CD4-positive, CD25-positive, alpha-beta regulatory T cell (primary cell): Measurements from ENCODE around the gene DHX30. TPM values are rescaled to one million over a fixed set of nuclear protein-coding genes. Genes with fewer than 3 reads are reported as not detected.

Source experiments
- ATAC-seq, 2 donors: fragments of 150-1000 bp; cut with Tn5 transposase; one replicate each; pipeline ENCODE4 v1.10.0; 2021; ENCODE audit warnings: low read depth in 2 of 2, moderate number of reproducible peaks in 2 of 2, moderate library complexity in 1 of 2
- DNase-seq, 3 donors: peaks; one replicate each; pipeline versions ENCODE4 v3.0.0 to v3.0.0-alpha.2; 2012 to 2022; ENCODE audit warnings: mixed read lengths in 1 of 3
- H3K27ac ChIP-seq: one replicate; pipeline ENCODE4 v1.7.0; 2013; ENCODE audit warnings: mild to moderate bottlenecking, low read length; ENCODE audit not compliant: insufficient read depth, poor library complexity, severe bottlenecking
- H3K27me3 ChIP-seq: one replicate; pipeline ENCODE4 v1.7.0; 2013; ENCODE audit warnings: low read length; ENCODE audit not compliant: control insufficient read depth, insufficient read depth
- H3K36me3 ChIP-seq: one replicate; pipeline ENCODE4 v1.7.0; 2013; ENCODE audit warnings: mild to moderate bottlenecking, low read length, moderate library complexity; ENCODE audit not compliant: control insufficient read depth, insufficient read depth
- H3K4me1 ChIP-seq: 2 replicates; pipeline ENCODE4 v1.7.0; 2013; ENCODE audit warnings: mild to moderate bottlenecking, low read length; ENCODE audit not compliant: insufficient read depth, control insufficient read depth, poor library complexity, severe bottlenecking
- H3K4me3 ChIP-seq: one replicate; pipeline ENCODE4 v1.7.0; 2013; ENCODE audit warnings: low read depth, mild to moderate bottlenecking, low read length, moderate library complexity
- H3K9me3 ChIP-seq, 2 experiments: 1 replicate in 1 of 2; 2 replicates in 1 of 2; pipeline ENCODE4 v1.7.0; 2013; ENCODE audit warnings: low read length in 2 of 2, mild to moderate bottlenecking in 1 of 2, moderate library complexity in 1 of 2; ENCODE audit not compliant: control insufficient read depth in 2 of 2
- H3K27ac Mint-ChIP-seq, 3 donors: one replicate each; pipeline ENCODE4 v1.8.0; 2020 to 2022; ENCODE audit warnings: mild to moderate bottlenecking in 3 of 3, mixed read lengths in 3 of 3, moderate library complexity in 2 of 3
- H3K27me3 Mint-ChIP-seq: one replicate; pipeline ENCODE4 v1.8.0; 2022; ENCODE audit warnings: mild to moderate bottlenecking, mixed read lengths
- H3K36me3 Mint-ChIP-seq: one replicate; pipeline ENCODE4 v1.8.0; 2020; ENCODE audit warnings: mixed read lengths
- H3K4me1 Mint-ChIP-seq, 4 donors: one replicate each; pipeline ENCODE4 v1.8.0; 2020 to 2022; ENCODE audit warnings: mixed read lengths in 4 of 4, mild to moderate bottlenecking in 1 of 4
- H3K4me3 Mint-ChIP-seq, 4 donors: one replicate each; pipeline ENCODE4 v1.8.0; 2020 to 2022; ENCODE audit warnings: mild to moderate bottlenecking in 4 of 4, mixed read lengths in 4 of 4, moderate library complexity in 3 of 4
- H3K9me3 Mint-ChIP-seq, 7 donors: one replicate each; pipeline ENCODE4 v1.8.0; 2020 to 2022; ENCODE audit warnings: mixed read lengths in 7 of 7, mild to moderate bottlenecking in 3 of 7, moderate library complexity in 2 of 7
- polyA plus RNA-seq, 4 donors: library from polyadenylated mRNA; unstranded; fragments of 300-500 nt; fragmentation: Illumina TruSeq; gene quantifications; one replicate each; pipeline ENCODE4 v1.2.3, GENCODE V29; 2021
- total RNA-seq: library from RNA; stranded (reverse); gene quantifications from one replicate; pipeline ENCODE4 v1.2.3, GENCODE V29; 2022

The DHX30 gene
- total and polyA plus RNA-seq, 5 donors from 2014 or later = 34.7 to 70.7 (median 35.4) TPM

DNA sequence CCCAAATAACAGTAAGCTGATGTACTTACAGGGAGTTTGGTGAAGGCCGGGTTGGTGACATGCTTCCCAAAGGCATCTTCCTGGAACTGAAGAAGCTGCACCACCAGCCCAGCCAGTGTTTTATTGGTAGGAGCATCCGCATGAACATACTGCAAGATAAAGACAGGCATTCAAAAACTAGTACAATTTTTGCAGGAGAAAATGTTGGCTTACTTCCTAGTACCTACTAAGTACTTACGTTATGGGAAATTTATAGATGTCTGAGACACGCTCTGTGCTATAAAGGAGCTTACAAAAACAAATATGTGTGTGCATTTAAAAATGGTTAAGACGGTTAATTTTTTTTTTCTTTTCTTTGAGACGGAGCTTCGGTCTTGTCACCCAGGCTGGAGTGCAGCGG is 30.1 kb upstream of the DHX30 start:
- Histone ChIP-seq H3K36me3 (peaks cover 31% of the 10 kb centered on the region), H3K4me1 (peaks cover 5% of the 10 kb centered on the region), H3K4me3 (no peak overlapping the region), H3K27me3 (no peaks in the 10 kb centered on the region), H3K9me3 (no peaks in the 10 kb centered on the region), H3K27ac (no peak overlapping the region)
- DNase-seq (no peak), ATAC-seq (no peak)
- no peak overlapping the region for H3K27ac Mint-ChIP-seq
- peak overlapping the region in 1 of 4 donors; percentile 25 for H3K4me3 Mint-ChIP-seq
- H3K36me3 Mint-ChIP-seq = peaks cover 15% of the 10 kb centered on the region
- no peaks in the 10 kb centered on the region for H3K9me3 Mint-ChIP-seq
- H3K27me3 Mint-ChIP-seq = no peaks in the 10 kb centered on the region
- H3K4me1 Mint-ChIP-seq = peaks cover 13 to 29% (median 21%) of the 10 kb centered on the region in 4 donors

GRCh38 chr3:47778746-47779145 is 24.2 kb upstream of the DHX30 start:
- Histone ChIP-seq H3K4me1 (peaks cover 40% of the 10 kb centered on the region), H3K9me3 (no peaks in the 10 kb centered on the region), H3K4me3 (peak overlapping the region; percentile 85), H3K27ac (no peak overlapping the region), H3K36me3 (no peaks in the 10 kb centered on the region), H3K27me3 (no peaks in the 10 kb centered on the region)
- Mint-ChIP-seq H3K4me1 (peaks cover 18 to 47% (median 34%) of the 10 kb centered on the region in 4 donors), H3K27me3 (peaks cover 14% of the 10 kb centered on the region), H3K27ac (peak overlapping the region in 1 of 3 donors; percentile 28), H3K36me3 (no peaks in the 10 kb centered on the region), H3K9me3 (no peaks in the 10 kb centered on the region), H3K4me3 (peak overlapping the region in 1 of 4 donors; percentile 47)
- no peak for ATAC-seq
- DNase-seq = no peak

DNA sequence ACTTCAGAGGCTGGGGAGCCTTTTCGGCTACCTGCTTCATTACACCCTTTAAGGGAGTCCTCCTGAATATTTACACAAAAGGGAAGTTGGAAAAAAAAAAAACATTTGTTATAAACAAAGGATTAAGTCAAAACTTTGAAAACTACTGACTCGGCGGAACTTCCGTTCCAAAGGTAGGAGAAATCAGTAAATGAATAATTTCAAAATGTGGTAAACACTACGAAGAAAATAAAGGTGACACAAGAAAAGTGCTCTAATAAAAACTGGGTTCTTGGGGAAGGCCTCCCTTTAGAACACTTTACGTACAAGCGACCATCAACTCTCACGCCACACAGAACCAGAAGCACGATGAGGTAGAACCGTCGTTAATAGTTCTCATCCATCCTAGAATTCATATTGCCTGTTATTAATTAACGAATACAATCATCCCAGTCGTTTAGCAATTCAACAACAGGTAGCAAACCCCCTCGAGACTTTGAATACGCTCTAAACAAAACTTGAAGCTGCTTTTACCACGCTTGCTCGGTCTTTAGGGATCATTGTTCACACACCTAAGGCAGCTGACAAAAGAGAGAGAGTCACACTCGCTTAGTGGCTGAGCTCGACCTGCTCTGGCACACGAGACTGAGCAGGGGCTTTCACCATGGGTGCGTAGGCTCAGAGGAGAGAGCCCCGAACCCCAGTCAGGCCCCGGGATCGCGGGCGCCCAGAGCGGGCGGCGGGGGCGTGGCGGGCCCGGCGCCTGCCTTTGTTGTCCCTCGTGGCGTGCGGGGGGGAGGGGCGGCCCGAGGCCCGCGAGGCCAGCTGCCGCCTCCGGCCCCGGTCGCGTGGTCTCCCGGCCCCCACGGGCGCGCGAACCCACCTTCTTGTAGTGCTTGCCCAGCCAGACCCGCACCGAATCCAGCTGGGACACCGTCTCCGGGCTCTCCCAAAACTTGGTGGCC is 21.9 kb upstream of the DHX30 start:
- H3K27ac ChIP-seq = peak overlapping the region; percentile 98

DNA sequence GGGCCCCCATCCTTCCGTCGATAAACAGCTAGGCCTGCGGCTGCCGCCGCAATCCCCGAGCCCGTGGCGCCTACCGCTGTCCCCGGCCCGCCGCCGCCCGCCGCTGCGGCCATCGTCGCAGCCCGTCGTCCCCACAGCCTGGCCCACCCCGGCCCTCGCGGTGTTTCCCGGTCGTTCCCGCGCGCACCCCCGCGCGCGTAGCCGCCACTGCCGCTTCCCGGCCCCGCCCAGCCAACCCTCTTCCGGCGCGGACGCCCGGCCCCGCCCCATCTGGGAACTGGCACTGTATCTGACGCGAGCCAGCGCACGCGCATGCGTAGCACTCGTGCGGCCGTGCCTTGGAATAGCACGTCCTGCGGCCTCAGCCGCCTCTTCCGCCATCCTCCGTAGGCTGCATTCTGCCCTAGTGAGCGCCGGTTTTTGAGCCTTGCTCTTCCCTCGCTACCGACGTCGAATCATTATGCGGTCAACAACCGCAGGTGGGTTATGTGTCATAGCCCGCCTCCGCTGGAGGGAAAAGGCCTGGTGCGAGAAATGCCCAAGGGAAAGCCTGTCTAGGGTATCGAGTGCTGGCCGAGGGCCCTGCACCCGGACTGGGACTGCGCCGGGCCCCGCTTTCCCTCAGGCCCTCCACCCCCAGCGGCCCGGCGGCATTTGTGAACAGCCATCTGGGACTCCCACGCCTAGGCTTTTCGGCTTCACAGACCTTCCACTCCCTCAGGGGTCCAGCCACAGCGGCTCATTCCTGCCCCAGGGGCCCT is 21.1 kb upstream of the DHX30 start, which contains the start of gene SMARCC1:
SMARCC1 (minus strand) TSS at position 209 of the 761 bp plus-strand sequence; CDS start at position 113, 96 bp downstream.
- peak; percentile 94 to 98 (median 97) for DNase-seq

More for the DNA sequence above, 21.9 kb upstream of the DHX30 start:
- H3K36me3 Mint-ChIP-seq = no peaks in the 10 kb centered on the region
- H3K27ac Mint-ChIP-seq = peak overlapping the region; percentile 92 to 98 (median 97)
- H3K4me3 Mint-ChIP-seq = peak overlapping the region; percentile 93 to 99 (median 95)
- H3K4me1 ChIP-seq = peaks cover 35% of the 10 kb centered on the region
- peak; percentile 55 to 64 (median 60) for DNase-seq
- ATAC-seq = peak; percentile 35 to 42
- H3K9me3 Mint-ChIP-seq = no peaks in the 10 kb centered on the region
- peaks cover 18% of the 10 kb centered on the region for H3K27me3 Mint-ChIP-seq
- H3K36me3 ChIP-seq = no peaks in the 10 kb centered on the region
- no peaks in the 10 kb centered on the region for H3K27me3 ChIP-seq
- no peaks in the 10 kb centered on the region for H3K9me3 ChIP-seq
- peaks cover 16 to 33% (median 27%) of the 10 kb centered on the region in 4 donors for H3K4me1 Mint-ChIP-seq
- peak overlapping the region; percentile 85 for H3K4me3 ChIP-seq

GRCh38 chr3:47782446-47783308 is 20.3 kb upstream of the DHX30 start:
- Histone ChIP-seq H3K4me3 (peak overlapping the region; percentile 81), H3K4me1 (peaks cover 35% of the 10 kb centered on the region), H3K9me3 (no peaks in the 10 kb centered on the region), H3K36me3 (no peaks in the 10 kb centered on the region), H3K27me3 (no peaks in the 10 kb centered on the region), H3K27ac (peak overlapping the region; percentile 98)
- ATAC-seq (peak; percentile 0 to 5), DNase-seq (no peak)
- H3K27ac Mint-ChIP-seq = peak overlapping the region; percentile 96 to 99 (median 98)
- H3K4me3 Mint-ChIP-seq = peak overlapping the region; percentile 91 to 99 (median 96)
- no peaks in the 10 kb centered on the region for H3K36me3 Mint-ChIP-seq
- H3K27me3 Mint-ChIP-seq = peaks cover 18% of the 10 kb centered on the region
- peaks cover 16 to 29% (median 22%) of the 10 kb centered on the region in 4 donors for H3K4me1 Mint-ChIP-seq
- H3K9me3 Mint-ChIP-seq = no peaks in the 10 kb centered on the region

More for the DNA sequence above, 21.1 kb upstream of the DHX30 start, which contains the start of gene SMARCC1:
- Mint-ChIP-seq H3K36me3 (no peaks in the 10 kb centered on the region), H3K27ac (peak within 1 kb of the TSS; percentile 97 to 99 (median 98)), H3K4me1 (peaks cover 16 to 29% (median 22%) of the 10 kb centered on the region in 4 donors), H3K4me3 (peak within 1 kb of the TSS; percentile 93 to 99 (median 96)), H3K27me3 (peaks cover 18% of the 10 kb centered on the region), H3K9me3 (no peaks in the 10 kb centered on the region)
- no peaks in the 10 kb centered on the region for H3K36me3 ChIP-seq
- H3K9me3 ChIP-seq = no peaks in the 10 kb centered on the region
- peak within 1 kb of the TSS; percentile 85 for H3K4me3 ChIP-seq
- peak; percentile 92 to 93 for ATAC-seq
- H3K27ac ChIP-seq = peak within 1 kb of the TSS; percentile 98
- no peaks in the 10 kb centered on the region for H3K27me3 ChIP-seq
- H3K4me1 ChIP-seq = peaks cover 35% of the 10 kb centered on the region

DNA sequence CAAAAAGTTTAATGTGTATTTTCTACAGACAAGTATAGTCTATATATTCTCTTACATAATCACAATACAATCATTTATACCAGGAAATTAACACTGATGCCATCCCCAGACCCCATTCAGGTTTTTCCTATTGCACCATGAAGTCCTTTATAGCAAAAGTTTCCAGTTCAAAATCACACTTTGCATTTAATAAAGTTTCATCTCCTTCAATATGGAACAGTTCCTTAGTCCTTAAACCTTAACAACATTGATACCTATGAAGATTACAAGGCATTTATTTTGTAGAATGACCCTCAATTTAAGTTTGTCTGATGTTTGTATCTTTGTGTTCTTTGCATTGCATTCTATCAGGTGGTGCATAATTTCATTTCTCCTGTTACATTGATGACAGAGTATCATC is 19.3 kb upstream of the DHX30 start:
- peak overlapping the region in 2 of 4 donors; percentile 19 to 80 for H3K4me3 Mint-ChIP-seq

More for the DNA sequence above, 19.3 kb upstream of the DHX30 start:
- H3K9me3 ChIP-seq = no peaks in the 10 kb centered on the region
- no peaks in the 10 kb centered on the region for H3K36me3 ChIP-seq
- H3K4me1 ChIP-seq = peaks cover 33% of the 10 kb centered on the region
- Mint-ChIP-seq H3K4me1 (peaks cover 16 to 27% (median 22%) of the 10 kb centered on the region in 4 donors), H3K27me3 (peaks cover 23% of the 10 kb centered on the region), H3K36me3 (no peaks in the 10 kb centered on the region), H3K9me3 (no peaks in the 10 kb centered on the region), H3K27ac (no peak overlapping the region)
- ATAC-seq (no peak), DNase-seq (no peak)
- no peaks in the 10 kb centered on the region for H3K27me3 ChIP-seq
- no peak overlapping the region for H3K27ac ChIP-seq
- no peak overlapping the region for H3K4me3 ChIP-seq
